IPS-15b (cell line): ENCODE measurements around the gene CKLF.
"Not testable (repeated sequence)": the region's sequence is repeated elsewhere in the genome, so short reads cannot be mapped to it uniquely, and the experiment has no call there.

Source experiments
- H3K27me3 ChIP-seq: one replicate; pipeline ENCODE4 v1.6.1; 2013; ENCODE audit warnings: low read length; ENCODE audit not compliant: control insufficient read depth, insufficient read depth
- H3K36me3 ChIP-seq: one replicate; pipeline ENCODE4 v1.6.1; 2013; ENCODE audit warnings: low read length; ENCODE audit not compliant: control insufficient read depth, insufficient read depth
- H3K4me1 ChIP-seq: one replicate; pipeline ENCODE4 v1.6.1; 2013; ENCODE audit warnings: mild to moderate bottlenecking, low read length; ENCODE audit not compliant: control insufficient read depth, insufficient read depth
- H3K4me3 ChIP-seq: one replicate; pipeline ENCODE4 v1.5.1; 2013; ENCODE audit warnings: low read depth, low read length
- H3K9ac ChIP-seq: one replicate; pipeline ENCODE4 v1.6.1; 2013; ENCODE audit warnings: low read depth, mild to moderate bottlenecking, low read length
- H3K9me3 ChIP-seq: one replicate; pipeline ENCODE4 v1.6.1; 2013; ENCODE audit warnings: mild to moderate bottlenecking, low read length; ENCODE audit not compliant: control insufficient read depth, insufficient read depth

Gene CKLF

GRCh38 chr16:66563574-66564334 lies 11.4 kb downstream of the CKLF start:
- Histone ChIP-seq H3K36me3 (peaks cover 7% of the 10 kb centered on the region), H3K9ac (no peak overlapping the region), H3K9me3 (no peaks in the 10 kb centered on the region), H3K4me1 (no peaks in the 10 kb centered on the region), H3K27me3 (no peaks in the 10 kb centered on the region), H3K4me3 (no peak overlapping the region)

GRCh38 chr16:66566051-66566901 lies 13.9 kb downstream of the CKLF start, which contains the start of gene CMTM1:
Gene CMTM1, plus strand, starts transcription at chr16:66566439. Its CDS starts 75 bp downstream, at chr16:66566514.
- no peaks in the 10 kb centered on the region for H3K36me3 ChIP-seq
- no peaks in the 10 kb centered on the region for H3K27me3 ChIP-seq
- no peaks in the 10 kb centered on the region for H3K9me3 ChIP-seq
- H3K9ac ChIP-seq = no peak within 1 kb of the TSS
- no peak within 1 kb of the TSS for H3K4me3 ChIP-seq
- H3K4me1 ChIP-seq = no peaks in the 10 kb centered on the region

- H3K4me1 ChIP-seq, H3K9me3 ChIP-seq, H3K27me3 ChIP-seq, H3K4me3 ChIP-seq, H3K9ac ChIP-seq, H3K36me3 ChIP-seq: not testable (repeated sequence)
These were observed 14.9 kb downstream of the CKLF start for GRCh38 chr16:66567270-66567669.

- Histone ChIP-seq H3K27me3 (no peaks in the 10 kb centered on the region), H3K9me3 (no peaks in the 10 kb centered on the region), H3K36me3 (no peaks in the 10 kb centered on the region), H3K4me3 (no peak overlapping the region), H3K9ac (no peak overlapping the region), H3K4me1 (no peaks in the 10 kb centered on the region)
These were observed 16.0 kb downstream of the CKLF start for GRCh38 chr16:66568355-66568754.

- H3K27me3 ChIP-seq = no peaks in the 10 kb centered on the region
- H3K9ac ChIP-seq = no peak overlapping the region
- H3K4me1 ChIP-seq = no peaks in the 10 kb centered on the region
- H3K36me3 ChIP-seq = no peaks in the 10 kb centered on the region
- H3K4me3 ChIP-seq = no peak overlapping the region
- no peaks in the 10 kb centered on the region for H3K9me3 ChIP-seq
These were observed 16.8 kb downstream of the CKLF start for GRCh38 chr16:66569131-66569530.

- no peaks in the 10 kb centered on the region for H3K4me1 ChIP-seq
- no peak overlapping the region for H3K9ac ChIP-seq
- H3K9me3 ChIP-seq = no peaks in the 10 kb centered on the region
- no peak overlapping the region for H3K4me3 ChIP-seq
- H3K36me3 ChIP-seq = no peaks in the 10 kb centered on the region
- H3K27me3 ChIP-seq = no peaks in the 10 kb centered on the region
These were observed 17.5 kb downstream of the CKLF start for GRCh38 chr16:66569827-66570405.

GRCh38 chr16:66572356-66572755 lies 20.0 kb downstream of the CKLF start:
- Histone ChIP-seq H3K27me3 (peaks cover 11% of the 10 kb centered on the region), H3K9ac (no peak overlapping the region), H3K4me1 (no peaks in the 10 kb centered on the region), H3K4me3 (no peak overlapping the region), H3K9me3 (no peaks in the 10 kb centered on the region), H3K36me3 (no peaks in the 10 kb centered on the region)

GRCh38 chr16:66574081-66574480 lies 21.7 kb downstream of the CKLF start:
- Histone ChIP-seq H3K9ac (no peak overlapping the region), H3K4me3 (no peak overlapping the region), H3K4me1 (no peaks in the 10 kb centered on the region), H3K9me3 (no peaks in the 10 kb centered on the region), H3K27me3 (peaks cover 29% of the 10 kb centered on the region), H3K36me3 (no peaks in the 10 kb centered on the region)

GRCh38 chr16:66574531-66574930 lies 22.2 kb downstream of the CKLF start:
- no peaks in the 10 kb centered on the region for H3K9me3 ChIP-seq
- no peaks in the 10 kb centered on the region for H3K36me3 ChIP-seq
- no peak overlapping the region for H3K9ac ChIP-seq
- H3K4me1 ChIP-seq = no peaks in the 10 kb centered on the region
- H3K4me3 ChIP-seq = no peak overlapping the region
- peaks cover 33% of the 10 kb centered on the region for H3K27me3 ChIP-seq

GRCh38 chr16:66575060-66575459 lies 22.7 kb downstream of the CKLF start:
- H3K36me3 ChIP-seq = no peaks in the 10 kb centered on the region
- no peaks in the 10 kb centered on the region for H3K9me3 ChIP-seq
- H3K9ac ChIP-seq = no peak overlapping the region
- H3K4me1 ChIP-seq = no peaks in the 10 kb centered on the region
- no peak overlapping the region for H3K4me3 ChIP-seq
- peaks cover 38% of the 10 kb centered on the region for H3K27me3 ChIP-seq

- H3K9me3 ChIP-seq = no peaks in the 10 kb centered on the region
- no peak overlapping the region for H3K4me3 ChIP-seq
- H3K27me3 ChIP-seq = peaks cover 46% of the 10 kb centered on the region
- H3K36me3 ChIP-seq = no peaks in the 10 kb centered on the region
- no peak overlapping the region for H3K9ac ChIP-seq
- H3K4me1 ChIP-seq = peaks cover 8% of the 10 kb centered on the region
These were observed 23.9 kb downstream of the CKLF start for GRCh38 chr16:66576296-66576695.
